Neuronal stem cell (in vitro differentiated cells): ENCODE measurements around the gene TMEM135.
"Not testable (repeated sequence)": the region's sequence is repeated elsewhere in the genome, so short reads cannot be mapped to it uniquely, and the experiment has no call there.

Source experiments
- DNase-seq: peaks from one replicate; pipeline ENCODE4 v3.0.0-alpha.2; 2013; ENCODE audit warnings: low spot score
- H2AFZ ChIP-seq: one replicate; pipeline ENCODE4 v1.6.1; 2013; ENCODE audit warnings: mild to moderate bottlenecking, low read length, inconsistent platforms
- H2AK5ac ChIP-seq: 2 replicates; pipeline ENCODE4 v1.6.1; 2013; ENCODE audit warnings: low read depth, mild to moderate bottlenecking, inconsistent platforms, low read length, moderate library complexity, mixed read lengths
- H2BK120ac ChIP-seq: 2 replicates; pipeline ENCODE4 v1.6.1; 2013; ENCODE audit warnings: low read depth, mild to moderate bottlenecking, inconsistent platforms, low read length, moderate library complexity, mixed read lengths
- H2BK12ac ChIP-seq: one replicate; pipeline ENCODE4 v1.6.1; 2013; ENCODE audit warnings: low read length, inconsistent platforms
- H2BK15ac ChIP-seq: 2 replicates; pipeline ENCODE4 v1.6.1; 2013; ENCODE audit warnings: mild to moderate bottlenecking, low read length, inconsistent platforms, mixed read lengths
- H2BK5ac ChIP-seq: one replicate; pipeline ENCODE4 v1.6.1; 2013; ENCODE audit warnings: inconsistent platforms, mild to moderate bottlenecking, low read length, moderate library complexity
- H3K14ac ChIP-seq: one replicate; pipeline ENCODE4 v1.6.1; 2013; ENCODE audit warnings: low read length, inconsistent platforms
- H3K18ac ChIP-seq: 2 replicates; pipeline ENCODE4 v1.6.1; 2013; ENCODE audit warnings: low read length, inconsistent platforms
- H3K23ac ChIP-seq: 2 replicates; pipeline ENCODE4 v1.6.1; 2013; ENCODE audit warnings: low read depth, mild to moderate bottlenecking, mixed read lengths, low read length, inconsistent platforms; ENCODE audit not compliant: poor library complexity
- H3K27ac ChIP-seq: replicated peaks from 3 replicates; pipeline ENCODE4 v1.5.1; 2013; ENCODE audit warnings: low read length, inconsistent platforms
- H3K27me3 ChIP-seq, 3 experiments: 2 replicates each; pipeline ENCODE4 v1.6.1; 2013; ENCODE audit warnings: low read length in 3 of 3, mild to moderate bottlenecking in 2 of 3, inconsistent platforms in 1 of 3, low read depth in 1 of 3, mixed read lengths in 1 of 3, moderate library complexity in 1 of 3; ENCODE audit not compliant: control insufficient read depth in 3 of 3, insufficient read depth in 3 of 3
- H3K36me3 ChIP-seq, 2 donors: replicated peaks in 1 of 2; 2 replicates each; pipeline ENCODE4 v1.6.1; 2013; ENCODE audit warnings: low read length in 2 of 2; ENCODE audit not compliant: control insufficient read depth in 2 of 2, insufficient read depth in 2 of 2
- H3K4ac ChIP-seq: 2 replicates; pipeline ENCODE4 v1.6.1; 2013; ENCODE audit warnings: inconsistent platforms, mild to moderate bottlenecking, low read length, moderate library complexity
- H3K4me1 ChIP-seq, 2 donors: 1 replicate in 1 of 2; 2 replicates in 1 of 2; pipeline ENCODE4 v1.6.1; 2013; ENCODE audit warnings: low read length in 2 of 2, low read depth in 1 of 2; ENCODE audit not compliant: control insufficient read depth in 2 of 2, insufficient read depth in 1 of 2
- H3K4me2 ChIP-seq: one replicate; pipeline ENCODE4 v1.6.1; 2013; ENCODE audit warnings: mild to moderate bottlenecking, low read length, inconsistent platforms; ENCODE audit not compliant: insufficient read depth, poor library complexity, severe bottlenecking
- H3K4me3 ChIP-seq, 2 donors: 2 replicates each; pipeline ENCODE4 v1.5.1; 2013; ENCODE audit warnings: low read length in 2 of 2, mild to moderate bottlenecking in 2 of 2, inconsistent platforms in 1 of 2, moderate library complexity in 1 of 2
- H3K79me1 ChIP-seq: one replicate; pipeline ENCODE4 v1.6.1; 2013; ENCODE audit warnings: low read depth, mild to moderate bottlenecking, inconsistent platforms, low read length, moderate library complexity
- H3K9ac ChIP-seq: one replicate; pipeline ENCODE4 v1.6.1; 2013; ENCODE audit warnings: mild to moderate bottlenecking, low read depth, low read length, inconsistent platforms; ENCODE audit not compliant: poor library complexity
- H3K9me3 ChIP-seq, 2 donors: replicated peaks in 1 of 2; 2 replicates each; pipeline versions ENCODE3 to v1.6.1; 2013; ENCODE audit warnings: low read length in 2 of 2, mild to moderate bottlenecking in 2 of 2, inconsistent platforms in 1 of 2, low read depth in 1 of 2, mixed read lengths in 1 of 2, moderate library complexity in 1 of 2; ENCODE audit not compliant: control insufficient read depth in 2 of 2, insufficient read depth in 1 of 2
- H4K8ac ChIP-seq: one replicate; pipeline ENCODE4 v1.6.1; 2013; ENCODE audit warnings: low read depth, mild to moderate bottlenecking, inconsistent platforms, low read length, moderate library complexity
- H4K91ac ChIP-seq: one replicate; pipeline ENCODE4 v1.6.1; 2013; ENCODE audit warnings: low read length, low read depth, mild to moderate bottlenecking, inconsistent platforms; ENCODE audit not compliant: poor library complexity
- WGBS, 2 donors: extraction: QIAGEN DNeasy Blood & Tissue Kit; methylation state at CpG; one replicate each; pipeline ENCODE4 v1.1.7; 2013; ENCODE audit warnings: missing lambda C conversion rate in 2 of 2, mixed read lengths in 1 of 2; ENCODE audit not compliant: insufficient read length in 2 of 2, insufficient replicate concordance in 1 of 2; ENCODE audit errors: extremely low coverage in 2 of 2; 5-methylcytosine and 5-hydroxymethylcytosine counted together

Gene TMEM135

DNA sequence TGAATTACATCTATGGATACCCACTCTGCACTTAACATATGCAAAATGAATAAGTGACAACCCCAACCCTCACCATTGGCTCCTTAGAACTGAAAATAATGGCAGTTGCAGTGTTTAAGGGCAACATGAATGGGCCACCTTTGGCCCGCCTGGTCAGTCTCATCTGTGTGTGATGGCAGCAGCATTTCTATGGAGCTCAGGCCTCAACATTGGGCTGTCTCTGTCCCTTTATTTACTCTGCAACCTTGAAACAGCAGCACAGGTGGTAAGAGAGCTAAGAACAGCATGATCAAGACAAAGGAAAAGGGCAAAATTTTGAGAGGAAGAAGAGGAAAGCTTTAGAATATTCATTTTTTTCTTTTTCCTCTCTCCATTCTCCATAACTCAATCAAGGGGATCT lies 38.3 kb upstream of the TMEM135 start:
- Histone ChIP-seq H3K4me2 (no peak overlapping the region), H3K27ac (no peak overlapping the region), H2BK5ac (no peak overlapping the region), H3K9ac (no peak overlapping the region), H4K8ac (no peak overlapping the region), H3K23ac (no peak overlapping the region), H3K9me3 (no peaks in the 10 kb centered on the region), H2BK12ac (no peak overlapping the region), H2AK5ac (no peak overlapping the region), H3K79me1 (no peaks in the 10 kb centered on the region), H3K4ac (no peak overlapping the region), H3K14ac (no peak overlapping the region), H3K18ac (no peak overlapping the region), H3K27me3 (no peaks in the 10 kb centered on the region), H2BK15ac (no peak overlapping the region), H3K36me3 (no peaks in the 10 kb centered on the region), H2AFZ (no peak overlapping the region), H3K4me3 (no peak overlapping the region), H3K4me1 (peaks cover 0 to 8% of the 10 kb centered on the region in 2 donors), H4K91ac (no peak overlapping the region), H2BK120ac (no peak overlapping the region)
- no CpG with 5 or more reads among the region's 1 CpG for whole genome bisulfite sequencing, 2 donors
- DNase-seq, result no peak

DNA sequence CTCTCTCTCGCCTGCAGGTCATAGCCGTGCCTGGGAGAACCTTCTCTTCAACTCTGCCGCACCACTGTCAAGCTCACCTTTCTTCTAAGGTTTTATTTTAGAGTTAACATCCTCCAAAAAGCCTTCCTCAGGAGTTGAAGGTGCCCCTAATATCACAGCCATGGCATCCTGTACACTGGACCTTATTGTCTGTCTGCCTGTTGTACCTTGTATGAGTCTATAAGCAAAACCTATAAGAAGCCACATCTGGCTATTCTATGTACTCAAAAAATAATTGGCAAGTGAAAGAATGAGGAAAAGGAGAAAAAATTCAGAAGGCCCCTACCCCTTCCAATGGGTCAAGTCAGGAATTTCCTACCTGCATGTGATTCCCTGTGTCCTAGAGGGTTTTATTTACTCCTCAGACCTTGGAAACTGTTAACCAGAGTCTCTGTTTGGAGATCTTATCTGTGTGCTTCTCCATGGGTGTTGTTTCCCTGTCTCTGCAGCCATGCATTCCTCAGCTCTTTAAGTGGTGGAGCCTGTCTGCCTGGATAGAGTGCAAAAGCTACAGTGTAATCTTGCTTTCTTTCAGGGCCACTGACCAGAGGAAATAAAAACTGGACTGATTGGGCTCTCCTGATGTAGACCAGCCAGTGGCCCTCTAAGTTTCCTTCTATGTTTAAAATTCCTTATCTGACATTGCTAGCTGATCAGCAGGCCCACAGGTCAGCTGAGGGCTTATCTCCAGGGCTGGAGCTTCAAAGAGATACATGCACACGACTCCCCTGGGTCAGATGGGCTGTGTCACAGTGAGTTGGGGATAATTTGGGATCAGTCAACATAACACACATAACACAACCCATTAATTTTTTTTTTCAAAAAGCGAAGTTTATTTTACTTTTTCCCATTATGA lies 37.6 kb upstream of the TMEM135 start:
- Histone ChIP-seq H2AFZ (no peak overlapping the region), H3K27me3 (no peaks in the 10 kb centered on the region), H2BK5ac (no peak overlapping the region), H3K27ac (no peak overlapping the region), H3K4me2 (no peak overlapping the region), H3K79me1 (no peaks in the 10 kb centered on the region), H3K18ac (peak overlapping the region; percentile 11), H3K4me1 (peaks cover 0 to 8% of the 10 kb centered on the region in 2 donors), H2BK120ac (no peak overlapping the region), H3K36me3 (no peaks in the 10 kb centered on the region), H3K9me3 (no peaks in the 10 kb centered on the region), H3K4ac (no peak overlapping the region), H3K23ac (no peak overlapping the region), H3K14ac (no peak overlapping the region), H3K4me3 (no peak overlapping the region), H2BK15ac (no peak overlapping the region), H3K9ac (no peak overlapping the region), H4K91ac (no peak overlapping the region), H2BK12ac (no peak overlapping the region), H4K8ac (no peak overlapping the region), H2AK5ac (no peak overlapping the region)
- DNase-seq, result no peak
- 100% methylated on average over 1 of the region's 5 CpGs; no CpG with 5 or more reads in 1 of the 2 donors for WGBS, 2 donors

DNA sequence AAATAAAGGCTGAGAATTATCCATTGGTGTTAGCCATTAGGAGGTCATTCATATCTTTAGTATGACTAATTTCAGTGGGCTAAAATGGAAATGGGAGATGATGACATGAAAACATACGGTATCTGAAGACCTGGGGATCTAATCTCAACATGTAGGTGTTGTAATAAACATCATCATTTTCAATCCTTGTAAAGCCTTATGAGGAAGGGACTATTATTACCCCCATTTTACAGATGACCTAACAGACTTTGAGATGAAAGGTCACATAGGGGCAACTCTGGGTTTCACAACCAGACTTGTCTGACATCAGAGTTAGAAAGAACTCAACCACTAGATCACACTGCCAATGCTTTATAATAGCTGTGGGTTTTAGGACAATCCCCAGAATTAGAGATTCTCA lies 34.8 kb upstream of the TMEM135 start:
- Histone ChIP-seq H3K27ac (no peak overlapping the region), H3K23ac (no peak overlapping the region), H2AFZ (no peak overlapping the region), H3K4me2 (no peak overlapping the region), H4K91ac (no peak overlapping the region), H3K18ac (no peak overlapping the region), H2BK12ac (no peak overlapping the region), H3K4me1 (peaks cover 0 to 6% of the 10 kb centered on the region in 2 donors), H3K4ac (no peak overlapping the region), H3K27me3 (no peaks in the 10 kb centered on the region), H2BK15ac (no peak overlapping the region), H3K9me3 (no peaks in the 10 kb centered on the region), H4K8ac (no peak overlapping the region), H2BK5ac (no peak overlapping the region), H3K36me3 (no peaks in the 10 kb centered on the region), H2BK120ac (no peak overlapping the region), H3K9ac (no peak overlapping the region), H3K79me1 (no peaks in the 10 kb centered on the region), H3K14ac (no peak overlapping the region), H2AK5ac (no peak overlapping the region), H3K4me3 (no peak overlapping the region)
- no peak for DNase-seq
- WGBS, 2 donors, result no CpG with 5 or more reads among the region's 1 CpG

DNA sequence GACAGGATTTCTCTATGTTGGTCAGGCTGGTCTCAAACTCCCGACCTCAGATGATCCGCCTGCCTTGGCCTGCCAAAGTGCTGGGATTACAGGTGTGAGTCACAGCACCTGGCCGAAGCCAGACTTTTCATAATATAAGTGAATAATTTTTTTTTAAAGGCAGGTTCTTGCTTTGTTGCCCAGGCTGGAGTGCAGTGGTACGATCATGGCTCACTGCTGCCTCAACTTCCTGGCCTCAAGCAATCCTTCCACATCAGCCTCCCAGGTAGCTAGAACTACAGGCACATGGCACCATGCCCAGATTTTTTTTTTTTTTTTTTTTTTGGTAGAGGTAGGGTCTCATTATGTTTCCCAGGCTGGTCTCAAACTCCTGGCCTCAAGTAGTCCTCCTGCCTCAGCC lies 33.5 kb upstream of the TMEM135 start:
- not testable (repeated sequence) for H3K4ac ChIP-seq, H4K8ac ChIP-seq, DNase-seq, H2BK15ac ChIP-seq, H2BK5ac ChIP-seq, H3K4me2 ChIP-seq, H3K27ac ChIP-seq, H3K4me1 ChIP-seq, H3K9ac ChIP-seq, H3K14ac ChIP-seq, H3K4me3 ChIP-seq, H3K18ac ChIP-seq, H2BK120ac ChIP-seq, H2AFZ ChIP-seq, H2BK12ac ChIP-seq, H3K36me3 ChIP-seq, H3K23ac ChIP-seq, H3K9me3 ChIP-seq, H2AK5ac ChIP-seq, H3K79me1 ChIP-seq, H4K91ac ChIP-seq, H3K27me3 ChIP-seq
- WGBS, 2 donors, result no CpG with 5 or more reads among the region's 4 CpGs
